GM19324 (cell line): ENCODE measurements around the gene NPIPB8.
"Not testable (repeated sequence)": the region's sequence is repeated elsewhere in the genome, so short reads cannot be mapped to it uniquely, and the experiment has no call there.

Source experiments
- ATAC-seq: cut with Tn5 transposase; IDR thresholded peaks from one replicate; pipeline ENCODE4 v1.9.1; 2021; ENCODE audit warnings: mild to moderate bottlenecking, moderate library complexity; ENCODE audit not compliant: unreplicated experiment, low FRiP score

NPIPB8 gene

GRCh38 chr16:28606291-28607115 lies 31.4 kb upstream of the NPIPB8 start:
- no peak for ATAC-seq

- no peak for ATAC-seq
Observed at GRCh38 chr16:28607116-28607623, 30.7 kb upstream of the NPIPB8 start.

GRCh38 chr16:28607681-28608495 lies 30.0 kb upstream of the NPIPB8 start:
- ATAC-seq: not testable (repeated sequence)

- ATAC-seq: not testable (repeated sequence)
Observed at GRCh38 chr16:28608496-28608808, 29.4 kb upstream of the NPIPB8 start.

GRCh38 chr16:28608867-28609596 lies 28.8 kb upstream of the NPIPB8 start:
- ATAC-seq: not testable (repeated sequence)

GRCh38 chr16:28609631-28610594 lies 28.0 kb upstream of the NPIPB8 start, which contains the start of gene SULT1A1:
SULT1A1 (minus strand) TSS chr16:28610044; CDS start chr16:28608855, 1,189 bp downstream.
- ATAC-seq: no peak

GRCh38 chr16:28610595-28611191 lies 27.2 kb upstream of the NPIPB8 start:
- ATAC-seq: no peak

GRCh38 chr16:28612359-28613280 lies 25.2 kb upstream of the NPIPB8 start:
- ATAC-seq: peak; percentile 53

- ATAC-seq: not testable (repeated sequence)
Observed at GRCh38 chr16:28613912-28614311, 24.0 kb upstream of the NPIPB8 start.

- not testable (repeated sequence) for ATAC-seq
Observed at GRCh38 chr16:28614561-28614960, 23.3 kb upstream of the NPIPB8 start.

GRCh38 chr16:28615486-28616223 lies 22.2 kb upstream of the NPIPB8 start:
- ATAC-seq: not testable (repeated sequence)

- ATAC-seq: not testable (repeated sequence)
Observed at GRCh38 chr16:28616224-28616577, 21.7 kb upstream of the NPIPB8 start.

GRCh38 chr16:28616636-28617035 lies 21.2 kb upstream of the NPIPB8 start:
- ATAC-seq: no peak

- ATAC-seq: no peak
Observed at GRCh38 chr16:28617874-28618273, 20.0 kb upstream of the NPIPB8 start.

GRCh38 chr16:28620316-28620715 lies 17.5 kb upstream of the NPIPB8 start:
- ATAC-seq: not testable (repeated sequence)

GRCh38 chr16:28621481-28622155 lies 16.2 kb upstream of the NPIPB8 start:
- no peak for ATAC-seq
